T-cell (primary cell): ENCODE results near the gene SLC66A1. TPM values are rescaled to one million over a fixed set of nuclear protein-coding genes. Genes with fewer than 3 reads are reported as not detected.

Experiments used
- ATAC-seq, 4 experiments: fragments of 200-7000 bp in 3 of 4; fragments of 150-1000 bp in 1 of 4; cut with Tn5 transposase; replicated peaks in 1 of 4; 1 replicate in 3 of 4; 2 replicates in 1 of 4; pipeline ENCODE4 v1.10.0; 2021; ENCODE audit warnings: moderate library complexity in 3 of 4, mild to moderate bottlenecking in 2 of 4, moderate number of reproducible peaks in 1 of 4
- CTCF ChIA-PET, 2 donors: fragments of 300-600 bp; sonication (Branson Sonifier 250); formaldehyde crosslinking; loops; one replicate each; lab custom pipeline; 2022; ENCODE audit warnings: antibody characterized with exemption in 2 of 2; lab: Charles Lee
- POLR2A ChIA-PET, 2 donors: fragments of 300-600 bp; sonication (Branson Sonifier 250); formaldehyde crosslinking; loops; one replicate each; lab custom pipeline; 2022; ENCODE audit warnings: antibody characterized with exemption in 2 of 2; lab: Charles Lee
- DNase-seq, 35 experiments: peaks; one replicate each; pipeline versions ENCODE4 v3.0.0 to v3.0.0-alpha.2; 2013 to 2023
- H3K27ac ChIP-seq: one replicate; pipeline ENCODE4 v1.5.1; 2013; ENCODE audit warnings: low read length
- H3K27me3 ChIP-seq, 2 experiments: replicated peaks in 1 of 2; 1 replicate in 1 of 2; 2 replicates in 1 of 2; pipeline versions ENCODE4 v1.6.1 to v1.7.0; 2013; ENCODE audit warnings: low read length in 1 of 2, mixed read lengths in 1 of 2; ENCODE audit not compliant: control insufficient read depth in 2 of 2, insufficient read depth in 2 of 2; ENCODE audit errors: extremely low read depth in 1 of 2
- H3K36me3 ChIP-seq, 2 donors: 1 replicate in 1 of 2; 2 replicates in 1 of 2; pipeline versions ENCODE4 v1.6.1 to v1.7.0; 2013; ENCODE audit warnings: low read length in 1 of 2; ENCODE audit not compliant: control insufficient read depth in 2 of 2, insufficient read depth in 1 of 2; ENCODE audit errors: extremely low read depth in 1 of 2
- H3K4me1 ChIP-seq, 2 experiments: 1 replicate in 1 of 2; 2 replicates in 1 of 2; pipeline versions ENCODE4 v1.6.1 to v1.7.0; 2013; ENCODE audit warnings: low read length in 2 of 2, mixed read lengths in 1 of 2; ENCODE audit not compliant: insufficient read depth in 2 of 2, control insufficient read depth in 1 of 2; ENCODE audit errors: extremely low read depth in 1 of 2
- H3K4me3 ChIP-seq, 2 donors: 1 replicate in 1 of 2; 2 replicates in 1 of 2; pipeline versions ENCODE4 v1.5.1 to v1.7.0; 2013; ENCODE audit warnings: mild to moderate bottlenecking in 2 of 2, low read length in 1 of 2, moderate library complexity in 1 of 2; ENCODE audit not compliant: control insufficient read depth in 1 of 2; ENCODE audit errors: extremely low read depth in 1 of 2
- H3K9me3 ChIP-seq: 2 replicates; pipeline ENCODE4 v1.7.0; 2013
- H3K27ac Mint-ChIP-seq, 2 donors: one replicate each; pipeline ENCODE4 v1.8.0; 2020 to 2021; ENCODE audit warnings: mild to moderate bottlenecking in 2 of 2, mixed read lengths in 2 of 2
- H3K27me3 Mint-ChIP-seq, 2 donors: one replicate each; pipeline ENCODE4 v1.8.0; 2021 to 2022; ENCODE audit warnings: mixed read lengths in 2 of 2
- H3K36me3 Mint-ChIP-seq: one replicate; pipeline ENCODE4 v1.8.0; 2021; ENCODE audit warnings: mixed read lengths
- H3K4me1 Mint-ChIP-seq, 3 donors: one replicate each; pipeline ENCODE4 v1.8.0; 2020 to 2022; ENCODE audit warnings: mixed read lengths in 3 of 3, mild to moderate bottlenecking in 1 of 3
- H3K4me3 Mint-ChIP-seq, 3 donors: one replicate each; pipeline ENCODE4 v1.8.0; 2020 to 2022; ENCODE audit warnings: mild to moderate bottlenecking in 3 of 3, mixed read lengths in 3 of 3, moderate library complexity in 3 of 3
- H3K9me3 Mint-ChIP-seq, 3 donors: one replicate each; pipeline ENCODE4 v1.8.0; 2020 to 2022; ENCODE audit warnings: mixed read lengths in 3 of 3
- WGBS: methylation state at CpG from one replicate; pipeline ENCODE4 v1.1.5; 2013; ENCODE audit warnings: missing lambda C conversion rate; ENCODE audit not compliant: insufficient coverage; 5-methylcytosine and 5-hydroxymethylcytosine counted together
- total RNA-seq, 35 experiments: library from RNA in 6 of 35; stranded (reverse) in 6 of 35; fragments of 120-200 nt in 1 of 35; gene quantifications; one replicate each; pipeline versions ENCODE4 v1.2.1 to v1.2.4 and lab custom pipeline; 2013 to 2026

SLC66A1 gene
- total RNA-seq, 5 donors from 2014 or later (not counting 1 experiment from before 2014, with no cell fraction given), result 3.5 to 8.1 (median 7.1) TPM

DNA sequence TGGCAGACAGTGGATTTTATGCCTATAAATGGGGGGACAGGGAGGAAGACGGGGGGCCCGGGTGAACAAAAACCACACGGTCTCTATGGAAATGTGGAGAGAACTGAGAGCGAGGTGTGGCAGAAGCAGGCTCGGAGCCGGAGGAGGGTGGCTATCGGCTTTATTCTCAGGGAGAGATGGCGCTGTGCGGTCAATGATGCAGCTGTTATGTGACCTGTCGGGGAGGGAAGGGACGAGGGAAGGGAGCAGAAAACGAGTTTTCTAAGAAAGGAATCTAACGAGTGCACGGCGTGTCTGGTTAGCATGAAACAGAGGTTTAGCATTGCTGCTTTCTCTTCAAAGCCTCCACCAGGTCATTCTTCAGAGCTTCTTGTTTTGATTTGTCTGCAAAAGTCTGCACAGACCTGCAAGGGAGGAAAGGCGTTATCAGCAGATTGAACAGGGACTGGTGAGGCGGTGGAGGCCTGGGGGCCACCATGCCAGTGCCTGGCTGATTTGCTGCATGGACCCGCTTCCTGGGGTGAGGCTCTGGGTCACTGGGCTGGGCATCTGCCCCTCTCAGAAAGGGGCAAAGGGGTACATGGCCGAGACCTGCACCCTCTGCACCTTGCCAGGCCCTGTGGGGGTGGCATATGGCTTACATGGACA, 27.2 kb downstream of the SLC66A1 start:
- CTCF ChIA-PET, result interaction anchor here in 1 of 2 donors (0.5 to 0.6 kb wide), 2 partner anchors 73 to 1705 kb away, joined by 3 read pairs; no protein-coding TSS in a partner anchor
- no peak overlapping the region for H3K4me3 Mint-ChIP-seq
- POLR2A ChIA-PET, result no interaction called here
- DNase-seq (no peak), ATAC-seq (no peak)
- H3K36me3 Mint-ChIP-seq, result peaks cover 34% of the 10 kb centered on the region
- H3K36me3 ChIP-seq, result peaks cover 33 to 54% of the 10 kb centered on the region in 2 donors
- H3K4me3 ChIP-seq, result no peak overlapping the region
- no peaks in the 10 kb centered on the region for H3K9me3 ChIP-seq
- no peak overlapping the region for H3K27ac Mint-ChIP-seq
- no peaks in the 10 kb centered on the region for H3K9me3 Mint-ChIP-seq
- 97% methylated on average over 18 of the region's 19 CpGs for WGBS
- H3K27me3 ChIP-seq, result no peaks in the 10 kb centered on the region
- peaks cover 0 to 11% of the 10 kb centered on the region in 2 experiments for H3K4me1 ChIP-seq
- H3K4me1 Mint-ChIP-seq, result peaks cover 0 to 7% (median 6%) of the 10 kb centered on the region in 3 donors
- H3K27ac ChIP-seq, result no peak overlapping the region
- no peaks in the 10 kb centered on the region for H3K27me3 Mint-ChIP-seq

DNA sequence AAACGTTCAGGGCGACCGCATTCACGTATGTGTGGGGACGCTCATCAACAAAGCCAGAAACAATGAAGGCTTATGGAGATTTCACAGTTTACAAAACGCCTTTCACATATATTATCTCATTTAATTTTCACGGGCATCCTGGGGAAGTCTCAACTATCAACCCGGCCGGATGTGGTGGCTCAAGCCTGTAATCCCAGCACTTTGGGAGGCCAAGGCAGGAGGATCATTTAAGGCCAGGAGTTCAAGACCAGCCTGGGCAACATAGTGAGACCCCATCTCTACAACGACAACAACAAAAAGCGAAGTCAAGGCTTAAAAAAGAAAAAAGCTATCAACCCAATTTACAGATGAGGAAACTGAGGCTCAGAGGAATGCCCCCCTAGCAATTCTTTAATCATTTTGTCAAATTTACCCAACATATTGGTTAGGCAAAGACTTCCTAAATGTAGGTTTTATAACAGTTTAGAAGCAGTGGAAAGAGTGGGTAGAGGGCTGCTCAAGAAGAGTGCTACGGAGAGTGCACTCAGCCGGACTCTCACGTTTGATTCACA, 28.3 kb downstream of the SLC66A1 start:
- ChIA-PET POLR2A (no interaction called here), CTCF (interaction anchor here in 1 of 2 donors (0.8 kb wide), 1 partner anchor 14 kb away, joined by 3 read pairs; no protein-coding TSS in a partner anchor)
- Mint-ChIP-seq H3K27ac (peak overlapping the region in 1 of 2 donors; percentile 49), H3K36me3 (peaks cover 43% of the 10 kb centered on the region), H3K4me1 (peaks cover 0 to 7% (median 6%) of the 10 kb centered on the region in 3 donors), H3K4me3 (no peak overlapping the region), H3K27me3 (no peaks in the 10 kb centered on the region), H3K9me3 (no peaks in the 10 kb centered on the region)
- no peak for ATAC-seq
- Histone ChIP-seq H3K27ac (no peak overlapping the region), H3K4me1 (peaks cover 0 to 11% of the 10 kb centered on the region in 2 experiments), H3K27me3 (no peaks in the 10 kb centered on the region), H3K36me3 (peaks cover 41 to 66% of the 10 kb centered on the region in 2 donors), H3K4me3 (no peak overlapping the region), H3K9me3 (no peaks in the 10 kb centered on the region)
- DNase-seq, result no peak
- WGBS, result 96% methylated on average over 10 of the region's 14 CpGs

DNA sequence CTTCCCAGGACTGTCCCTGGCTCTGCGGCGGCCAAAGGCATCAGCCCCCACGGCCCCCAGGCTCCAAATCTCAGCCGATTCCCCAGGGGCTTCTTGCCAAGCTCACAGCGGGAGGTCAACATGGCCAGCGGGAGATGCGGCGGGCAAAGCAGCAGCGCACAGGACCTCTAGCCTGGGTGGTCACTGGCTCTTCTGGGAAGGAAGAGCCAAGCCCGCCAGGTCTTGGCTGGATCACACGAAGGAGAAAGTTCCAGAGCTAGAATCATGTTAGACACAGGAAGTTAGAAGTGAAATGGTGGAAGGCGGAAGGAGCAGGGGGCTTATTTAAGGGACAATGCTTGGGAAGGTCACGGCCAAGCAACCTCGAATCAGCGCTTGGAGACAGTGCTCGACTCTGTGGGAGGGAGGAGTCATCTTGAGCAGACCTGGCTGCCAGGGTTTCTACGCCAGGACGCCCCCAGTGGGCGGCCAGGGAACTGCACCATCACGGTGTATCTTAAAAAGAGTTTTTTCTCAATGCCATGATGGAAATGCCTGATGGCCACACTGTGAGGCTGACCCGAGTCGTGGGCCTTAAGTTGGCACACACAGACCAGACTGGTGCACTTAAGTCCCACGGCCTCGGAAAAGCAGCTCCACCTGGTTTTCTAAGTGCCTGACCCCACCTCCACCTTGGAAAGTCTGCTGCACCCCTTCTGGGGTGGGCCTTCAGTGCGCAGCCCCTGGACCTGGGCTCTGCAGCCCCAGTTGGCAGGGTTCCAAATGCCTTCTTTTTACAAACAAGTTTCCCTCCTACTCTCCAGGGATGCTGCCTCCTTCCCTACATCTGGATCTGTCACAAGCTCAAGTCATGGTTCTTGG, 29.3 kb downstream of the SLC66A1 start:
- WGBS, result 71% methylated on average over 24 of the region's 25 CpGs
- Mint-ChIP-seq H3K27me3 (no peaks in the 10 kb centered on the region), H3K27ac (peak overlapping the region in 1 of 2 donors; percentile 52), H3K9me3 (no peaks in the 10 kb centered on the region), H3K4me1 (peaks cover 0 to 7% (median 6%) of the 10 kb centered on the region in 3 donors), H3K36me3 (peaks cover 48% of the 10 kb centered on the region), H3K4me3 (no peak overlapping the region)
- H3K27ac ChIP-seq, result no peak overlapping the region
- ATAC-seq (peak; percentile 65 to 78 (median 70)), DNase-seq (peak; percentile 37 to 83 (median 66))
- peaks cover 0 to 11% of the 10 kb centered on the region in 2 experiments for H3K4me1 ChIP-seq
- POLR2A ChIA-PET, result no interaction called here
- H3K36me3 ChIP-seq, result peaks cover 45 to 72% of the 10 kb centered on the region in 2 donors
- CTCF ChIA-PET, result interaction anchor here (0.6 to 1.0 kb wide), 6 partner anchors 15 to 364 kb away, joined by 3 to 6 read pairs (median 3); no protein-coding TSS in a partner anchor
- H3K9me3 ChIP-seq, result no peaks in the 10 kb centered on the region
- no peak overlapping the region for H3K4me3 ChIP-seq
- H3K27me3 ChIP-seq, result no peaks in the 10 kb centered on the region

DNA sequence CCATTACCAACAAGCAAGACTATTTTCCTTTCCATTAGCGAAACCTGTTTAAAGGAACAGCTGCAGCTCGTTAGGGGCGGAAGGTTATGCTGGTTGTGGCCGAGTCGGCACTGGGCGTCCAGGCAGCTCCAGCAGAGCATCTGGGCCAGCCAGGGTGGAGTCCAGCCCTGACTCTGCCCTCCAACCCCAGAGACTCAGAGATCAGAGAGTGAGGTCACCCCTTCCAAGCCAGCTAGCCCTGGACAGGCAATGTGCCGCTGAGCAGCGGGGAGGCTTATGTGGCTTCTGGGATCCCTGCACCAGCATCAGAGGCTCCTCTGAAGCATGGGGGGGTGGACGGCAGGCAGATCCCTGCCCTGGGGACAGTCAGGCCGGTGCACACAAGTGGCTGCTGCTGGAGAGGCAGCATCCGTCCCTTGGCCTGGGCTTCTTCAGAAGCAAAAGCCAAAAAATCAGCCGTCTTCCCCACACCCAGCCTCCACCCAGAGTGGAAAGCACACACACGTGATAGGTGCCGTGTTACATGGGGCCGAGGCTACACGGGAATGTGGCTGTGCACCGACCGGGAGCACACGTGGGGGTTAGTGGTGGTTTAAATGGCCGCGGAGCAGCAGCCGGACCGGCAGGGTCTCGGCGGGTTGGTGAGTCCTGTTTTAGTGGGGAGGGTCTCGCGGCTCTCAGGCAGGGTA, 30.1 kb downstream of the SLC66A1 start:
- Histone ChIP-seq H3K27ac (no peak overlapping the region), H3K4me3 (no peak overlapping the region), H3K9me3 (no peaks in the 10 kb centered on the region), H3K36me3 (peaks cover 48 to 75% of the 10 kb centered on the region in 2 donors), H3K27me3 (no peaks in the 10 kb centered on the region), H3K4me1 (peaks cover 0 to 11% of the 10 kb centered on the region in 2 experiments)
- no peak for DNase-seq
- Mint-ChIP-seq H3K36me3 (peaks cover 48% of the 10 kb centered on the region), H3K4me3 (no peak overlapping the region), H3K27me3 (no peaks in the 10 kb centered on the region), H3K9me3 (no peaks in the 10 kb centered on the region), H3K4me1 (peaks cover 0 to 7% (median 6%) of the 10 kb centered on the region in 3 donors), H3K27ac (no peak overlapping the region)
- 97% methylated on average over 23 of the region's 27 CpGs for WGBS
- POLR2A ChIA-PET, result no interaction called here
- CTCF ChIA-PET, result interaction anchor here (0.6 to 1.0 kb wide), 5 partner anchors 20 to 331 kb away, joined by 3 to 6 read pairs (median 3); no protein-coding TSS in a partner anchor
- ATAC-seq, result no peak

- ChIA-PET CTCF (interaction anchor here in 1 of 2 donors (0.6 kb wide), 1 partner anchor 58 kb away, joined by 6 read pairs; no protein-coding TSS in a partner anchor), POLR2A (no interaction called here)
- ATAC-seq (no peak), DNase-seq (no peak)
- Histone ChIP-seq H3K36me3 (peaks cover 44 to 83% of the 10 kb centered on the region in 2 donors), H3K27ac (no peak overlapping the region), H3K4me1 (peaks cover 0 to 11% of the 10 kb centered on the region in 2 experiments), H3K27me3 (no peaks in the 10 kb centered on the region), H3K4me3 (no peak overlapping the region), H3K9me3 (no peaks in the 10 kb centered on the region)
- Mint-ChIP-seq H3K4me3 (no peak overlapping the region), H3K27ac (no peak overlapping the region), H3K36me3 (peaks cover 45% of the 10 kb centered on the region), H3K4me1 (peaks cover 0 to 7% (median 6%) of the 10 kb centered on the region in 3 donors), H3K27me3 (no peaks in the 10 kb centered on the region), H3K9me3 (no peaks in the 10 kb centered on the region)
- 92% methylated on average over 19 of the region's 33 CpGs for WGBS
Observed at GRCh38 chr1:19342894-19343616, 30.9 kb downstream of the SLC66A1 start.
